ENCODE data around the gene PIGZ. TPM values are rescaled to one million over a fixed set of nuclear protein-coding genes. Genes with fewer than 3 reads are reported as not detected.

The PIGZ gene
- total RNA-seq, 3 donors from 2014 or later: 29.1 to 131 (median 122) TPM

GRCh38 chr3:196962108-196962929 lies 6.3 kb downstream of the PIGZ start:
- H3K36me3 ChIP-seq (ENCODE audit: low read depth): no peaks in the 10 kb centered on the region
- intact Hi-C loops (cut with DNase I, micrococcal nuclease): no loop called here
- peaks cover 25% of the 10 kb centered on the region for H3K4me1 ChIP-seq (ENCODE audit: low read depth)
- H3K4me3 ChIP-seq: no peak overlapping the region
- H3K9me3 ChIP-seq: no peaks in the 10 kb centered on the region
- ATAC-seq (peak; percentile 88), DNase-seq (peak in 1 of 3 donors; percentile 72)
- TF ChIP-seq CTCF (IDR thresholded peaks at IDR 0.05): no peak

GRCh38 chr3:196954832-196955231 lies 13.8 kb downstream of the PIGZ start:
- no peak for DNase-seq
- intact Hi-C loops (cut with DNase I, micrococcal nuclease): no loop called here
- ATAC-seq: no peak
- Histone ChIP-seq H3K4me3 (no peak overlapping the region), H3K9me3 (no peaks in the 10 kb centered on the region), H3K4me1 (ENCODE audit: low read depth) (no peaks in the 10 kb centered on the region), H3K36me3 (ENCODE audit: low read depth) (no peaks in the 10 kb centered on the region)
- no peak for TF ChIP-seq CTCF (IDR thresholded peaks at IDR 0.05)

- intact Hi-C loops (cut with DNase I, micrococcal nuclease): no loop called here
- Histone ChIP-seq H3K4me3 (no peak overlapping the region), H3K36me3 (ENCODE audit: low read depth) (no peaks in the 10 kb centered on the region), H3K4me1 (ENCODE audit: low read depth) (no peaks in the 10 kb centered on the region), H3K9me3 (no peaks in the 10 kb centered on the region)
- TF ChIP-seq CTCF (IDR thresholded peaks at IDR 0.05): no peak
- DNase-seq (no peak), ATAC-seq (no peak)
Observed at GRCh38 chr3:196951371-196951770, 17.3 kb downstream of the PIGZ start.

GRCh38 chr3:196949750-196950149 lies 18.9 kb downstream of the PIGZ start:
- Histone ChIP-seq H3K4me1 (ENCODE audit: low read depth) (no peaks in the 10 kb centered on the region), H3K9me3 (no peaks in the 10 kb centered on the region), H3K36me3 (ENCODE audit: low read depth) (no peaks in the 10 kb centered on the region), H3K4me3 (no peak overlapping the region)
- ATAC-seq (no peak), DNase-seq (no peak)
- intact Hi-C loops (cut with DNase I, micrococcal nuclease): no loop called here
- TF ChIP-seq CTCF (IDR thresholded peaks at IDR 0.05): no peak

- Histone ChIP-seq H3K4me1 (ENCODE audit: low read depth) (no peaks in the 10 kb centered on the region), H3K36me3 (ENCODE audit: low read depth) (no peaks in the 10 kb centered on the region), H3K4me3 (no peak overlapping the region), H3K9me3 (no peaks in the 10 kb centered on the region)
- no peak for DNase-seq
- no peak for ATAC-seq
- no peak for TF ChIP-seq CTCF (IDR thresholded peaks at IDR 0.05)
- intact Hi-C loops (cut with DNase I, micrococcal nuclease): no loop called here
Observed at GRCh38 chr3:196949285-196949619, 19.4 kb downstream of the PIGZ start.

All from mucosa of descending colon (tissue), 3 donors.